GM12878 (cell line): ENCODE results near the gene DHX34. TPM values are rescaled to one million over a fixed set of nuclear protein-coding genes. Genes with fewer than 3 reads are reported as not detected.

ENCODE experiments used
- ATAC-seq: fragments of 200-7000 bp; cut with Tn5 transposase; 3 replicates; pipeline ENCODE4 v1.9.1; 2020; ENCODE audit warnings: mild to moderate bottlenecking, moderate library complexity
- BruUV-seq: library from RNA; stranded (reverse); fragments of 400-500 nt; replicated peaks from 2 replicates; lab custom pipeline; 2021; lab: Mats Ljungman, UMichigan
- CTCF ChIA-PET: fragments of 300-600 bp; sonication (Branson Sonifier 250); formaldehyde crosslinking; extraction: SDS; loops from one replicate; lab custom pipeline; 2021; ENCODE audit warnings: inconsistent platforms; lab: Yijun Ruan, JAX
- POLR2A ChIA-PET: fragments of 350-600 bp; formaldehyde crosslinking; extraction: SDS; loops from one replicate; lab custom pipeline; 2021; ENCODE audit warnings: inconsistent platforms; lab: Charles Lee
- RAD21 ChIA-PET: fragments of 300-600 bp; sonication (Branson Sonifier 250); formaldehyde crosslinking; loops from one replicate; lab custom pipeline; 2023; ENCODE audit warnings: antibody characterized with exemption; ENCODE audit not compliant: unreplicated experiment; lab: Charles Lee
- SMC1A ChIA-PET: fragments of 300-600 bp; sonication (Branson Sonifier 250); formaldehyde crosslinking; loops from one replicate; lab custom pipeline; 2023; ENCODE audit not compliant: unreplicated experiment, uncharacterized antibody; lab: Charles Lee
- DNase-seq: peaks from one replicate; pipeline ENCODE4 v3.0.0-alpha.2; 2011; ENCODE audit warnings: low read depth, low spot score
- FAIRE-seq: peaks from 3 replicates; lab custom pipeline; 2011; peaks lifted over from hg19 to GRCh38; lab: Jason Lieb, UNC
- H2AFZ ChIP-seq: 2 replicates; pipeline ENCODE4 v1.6.0; 2011; ENCODE audit warnings: low read depth, low read length, control low read depth; ENCODE audit not compliant: control insufficient read depth
- H3K27ac ChIP-seq: 2 replicates; pipeline ENCODE4 v1.5.1; 2011; ENCODE audit warnings: control low read depth; ENCODE audit not compliant: control insufficient read depth, insufficient read depth
- H3K27me3 ChIP-seq, 2 experiments: replicated peaks in 1 of 2; 2 replicates each; pipeline versions ENCODE4 v1.6.0 to v1.6.1; 2011; ENCODE audit warnings: low read length in 1 of 2; ENCODE audit not compliant: control insufficient read depth in 2 of 2, insufficient read depth in 2 of 2
- H3K36me3 ChIP-seq, 2 experiments: 2 replicates each; pipeline ENCODE4 v1.5.1; 2011; ENCODE audit warnings: low read length in 1 of 2; ENCODE audit not compliant: control insufficient read depth in 2 of 2, insufficient read depth in 2 of 2
- H3K4me1 ChIP-seq: 2 replicates; pipeline ENCODE4 v1.6.1; 2011; ENCODE audit warnings: mild to moderate bottlenecking, low read length, moderate library complexity, mixed read lengths; ENCODE audit not compliant: control insufficient read depth, insufficient read depth
- H3K4me2 ChIP-seq: 2 replicates; pipeline ENCODE4 v1.6.0; 2011; ENCODE audit warnings: control low read depth; ENCODE audit not compliant: control insufficient read depth, insufficient read depth
- H3K4me3 ChIP-seq: fragments of 200-600 bp; sonication (generic); 2 replicates; pipeline ENCODE4 v1.5.1; 2016
- H3K79me2 ChIP-seq: 2 replicates; pipeline ENCODE4 v1.6.0; 2011; ENCODE audit warnings: low read length; ENCODE audit not compliant: control insufficient read depth, insufficient read depth
- H3K9ac ChIP-seq: 2 replicates; pipeline ENCODE4 v1.8.0; 2011; ENCODE audit warnings: low read length, control low read depth, mixed read lengths; ENCODE audit not compliant: control insufficient read depth, insufficient read depth
- H3K9me3 ChIP-seq: replicated peaks from 3 replicates; pipeline ENCODE4 v1.5.1; 2011; ENCODE audit warnings: mild to moderate bottlenecking, low read length; ENCODE audit not compliant: control insufficient read depth, insufficient read depth
- H4K20me1 ChIP-seq: 2 replicates; pipeline ENCODE4 v1.6.0; 2011; ENCODE audit not compliant: control insufficient read depth, insufficient read depth
- BACH1 ChIP-seq: fragments of 450-650 bp; IDR thresholded peaks from 2 replicates; pipeline ENCODE4 v1.6.1; 2017; ENCODE audit warnings: mild to moderate bottlenecking, borderline replicate concordance
- PBX3 ChIP-seq: IDR thresholded peaks from 2 replicates; pipeline ENCODE4 v1.6.1; 2011; ENCODE audit warnings: mild to moderate bottlenecking, low read depth, low read length, moderate library complexity; ENCODE audit not compliant: insufficient replicate concordance
- SRF ChIP-seq, 2 experiments: IDR thresholded peaks; 2 replicates each; pipeline ENCODE4 v1.6.1; 2011; ENCODE audit warnings: low read depth in 2 of 2, low read length in 2 of 2, mild to moderate bottlenecking in 1 of 2, moderate library complexity in 1 of 2
- TARDBP ChIP-seq: IDR thresholded peaks from 2 replicates; pipeline ENCODE4 v1.6.1; 2016; ENCODE audit warnings: borderline replicate concordance
- WGBS: methylation state at CpG from one replicate; pipeline ENCODE4 v1.1.6; 2016; ENCODE audit warnings: low lambda C conversion rate; ENCODE audit not compliant: insufficient replicate concordance, insufficient coverage; ENCODE audit errors: missing lambda C conversion rate; 5-methylcytosine and 5-hydroxymethylcytosine counted together
- in situ Hi-C: fragments of 300-500 bp; cut with MboI; formaldehyde crosslinking; loops from 9 replicates; pipeline ENCODE4 v1.14.3; 2018; ENCODE audit warnings: mixed read lengths
- intact Hi-C: fragments of 100-400 bp; cut with micrococcal nuclease; formaldehyde crosslinking; loops from one replicate; pipeline ENCODE4 v1.14.2; 2022; ENCODE audit not compliant: unreplicated experiment
- polyA plus RNA-seq, 11 experiments: library from polyadenylated mRNA; depleted of rRNA in 4 of 11; unstranded in 6 of 11; stranded (reverse) in 5 of 11; fragments of >200 nt; fragmentation: Nextera tagmentation in 4 of 11; fragmentation: Illumina TruSeq in 1 of 11; extraction: Ambion mirVana in 4 of 11; extraction: Trizol in 1 of 11; gene quantifications; 1 replicate in 1 of 11; 2 replicates in 10 of 11; pipeline versions ENCODE4 v1.2.1 to v1.2.3, GENCODE V29; 2011 to 2016; ENCODE audit warnings: inconsistent platforms in 2 of 11, missing spikeins in 2 of 11, low read depth in 1 of 11
- total RNA-seq, 4 experiments: library from RNA; depleted of rRNA in 3 of 4; stranded (reverse); fragments of >200 nt in 3 of 4; fragmentation: Illumina TruSeq in 1 of 4; extraction: Trizol in 1 of 4; gene quantifications; 2 replicates each; pipeline versions ENCODE4 v1.2.1 to v1.2.3, GENCODE V29; 2013 to 2021
- TF ChIP-seq, protein P1 (sequence below), 3 experiments: IDR thresholded peaks in 2 of 3; conservative IDR thresholded peaks in 1 of 3; 2 replicates each; pipeline ENCODE4 v1.5.1; 2011; ENCODE audit warnings: low read depth in 3 of 3, low read length in 3 of 3, mild to moderate bottlenecking in 3 of 3, control low read depth in 2 of 3, moderate library complexity in 2 of 3, inconsistent platforms in 1 of 3, mixed read lengths in 1 of 3; ENCODE audit not compliant: control insufficient read depth in 2 of 3, insufficient read depth in 1 of 3; ENCODE audit errors: extremely low read depth in 1 of 3
- TF ChIP-seq, protein P2 (sequence below): IDR thresholded peaks from 2 replicates; pipeline ENCODE4 v1.6.1; 2012; ENCODE audit warnings: mild to moderate bottlenecking, low read depth, low read length

Gene DHX34
- total and polyA plus RNA-seq, 10 of the 15 experiments (the other 5 are each of a cell fraction or from before 2014, with no cell fraction given): 0.19 to 16.9 (median 10.5) TPM

DNA sequence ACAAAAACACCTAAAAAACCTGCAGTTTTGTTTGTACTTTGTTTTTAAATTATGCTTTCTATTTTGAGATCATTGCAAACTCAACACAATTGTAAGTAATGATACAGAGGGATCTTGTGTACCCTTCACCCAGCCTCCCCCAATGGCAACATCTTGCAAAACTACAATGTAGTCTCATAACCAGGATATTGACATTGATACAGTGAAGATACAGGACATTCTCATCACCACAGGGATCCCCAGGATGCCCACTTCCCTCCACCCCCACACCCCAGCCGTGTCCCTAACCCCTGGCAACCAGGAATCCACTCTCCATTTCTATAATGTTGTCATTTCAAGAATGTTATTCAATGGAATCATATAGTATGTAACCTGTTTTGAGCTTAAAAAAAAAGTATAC, 27.5 kb upstream of the DHX34 start:
- Histone ChIP-seq H3K4me3 (no peak overlapping the region), H3K9me3 (no peaks in the 10 kb centered on the region; the same call in 2 of the 3 replicates), H4K20me1 (no peaks in the 10 kb centered on the region), H3K4me2 (no peak overlapping the region), H3K4me1 (no peaks in the 10 kb centered on the region), H3K9ac (no peak overlapping the region), H2AFZ (no peak overlapping the region), H3K79me2 (no peaks in the 10 kb centered on the region), H3K27me3 (no peaks in the 10 kb centered on the region), H3K36me3 (no peaks in the 10 kb centered on the region), H3K27ac (no peak overlapping the region)
- no TSS peak for BruUV-seq
- FAIRE-seq: no peak
- intact Hi-C loops: no loop called here
- CTCF ChIA-PET: interaction anchor here (0.6 to 1.0 kb wide), 3 partner anchors 27 to 120 kb away, joined by 3 to 4 read pairs (median 3); partner anchors contain the start of gene DHX34
- RAD21 ChIA-PET: no interaction called here
- POLR2A ChIA-PET: interaction anchor here (0.7 kb wide), 1 partner anchor 865 kb away, joined by 3 read pairs; no protein-coding TSS in a partner anchor
- in situ Hi-C loops: no loop called here
- no peak for ATAC-seq
- WGBS: 0% methylated on average over 1 of the region's 1 CpG
- SMC1A ChIA-PET: interaction anchor here (1.0 kb wide), 1 partner anchor 16 kb away, joined by 3 read pairs; no protein-coding TSS in a partner anchor
- no peak for DNase-seq
- TF ChIP-seq BACH1: no peak
- TF ChIP-seq, protein P1, sequence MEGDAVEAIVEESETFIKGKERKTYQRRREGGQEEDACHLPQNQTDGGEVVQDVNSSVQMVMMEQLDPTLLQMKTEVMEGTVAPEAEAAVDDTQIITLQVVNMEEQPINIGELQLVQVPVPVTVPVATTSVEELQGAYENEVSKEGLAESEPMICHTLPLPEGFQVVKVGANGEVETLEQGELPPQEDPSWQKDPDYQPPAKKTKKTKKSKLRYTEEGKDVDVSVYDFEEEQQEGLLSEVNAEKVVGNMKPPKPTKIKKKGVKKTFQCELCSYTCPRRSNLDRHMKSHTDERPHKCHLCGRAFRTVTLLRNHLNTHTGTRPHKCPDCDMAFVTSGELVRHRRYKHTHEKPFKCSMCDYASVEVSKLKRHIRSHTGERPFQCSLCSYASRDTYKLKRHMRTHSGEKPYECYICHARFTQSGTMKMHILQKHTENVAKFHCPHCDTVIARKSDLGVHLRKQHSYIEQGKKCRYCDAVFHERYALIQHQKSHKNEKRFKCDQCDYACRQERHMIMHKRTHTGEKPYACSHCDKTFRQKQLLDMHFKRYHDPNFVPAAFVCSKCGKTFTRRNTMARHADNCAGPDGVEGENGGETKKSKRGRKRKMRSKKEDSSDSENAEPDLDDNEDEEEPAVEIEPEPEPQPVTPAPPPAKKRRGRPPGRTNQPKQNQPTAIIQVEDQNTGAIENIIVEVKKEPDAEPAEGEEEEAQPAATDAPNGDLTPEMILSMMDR (IDR thresholded peaks at IDR 0.05 in 2 of 3, conservative IDR thresholded peaks at IDR 0.05 in 1 of 3; ENCODE audit: control insufficient read depth in 2 of 3, extremely low read depth in 1 of 3, insufficient read depth in 1 of 3, low read depth in 3 of 3, low read length in 3 of 3): no peak
- TF ChIP-seq SRF (IDR thresholded peaks at IDR 0.05; ENCODE audit: low read depth in 2 of 2, low read length in 2 of 2): no peak
- TF ChIP-seq TARDBP: no peak
- TF ChIP-seq PBX3: no peak
- TF ChIP-seq, protein P2, sequence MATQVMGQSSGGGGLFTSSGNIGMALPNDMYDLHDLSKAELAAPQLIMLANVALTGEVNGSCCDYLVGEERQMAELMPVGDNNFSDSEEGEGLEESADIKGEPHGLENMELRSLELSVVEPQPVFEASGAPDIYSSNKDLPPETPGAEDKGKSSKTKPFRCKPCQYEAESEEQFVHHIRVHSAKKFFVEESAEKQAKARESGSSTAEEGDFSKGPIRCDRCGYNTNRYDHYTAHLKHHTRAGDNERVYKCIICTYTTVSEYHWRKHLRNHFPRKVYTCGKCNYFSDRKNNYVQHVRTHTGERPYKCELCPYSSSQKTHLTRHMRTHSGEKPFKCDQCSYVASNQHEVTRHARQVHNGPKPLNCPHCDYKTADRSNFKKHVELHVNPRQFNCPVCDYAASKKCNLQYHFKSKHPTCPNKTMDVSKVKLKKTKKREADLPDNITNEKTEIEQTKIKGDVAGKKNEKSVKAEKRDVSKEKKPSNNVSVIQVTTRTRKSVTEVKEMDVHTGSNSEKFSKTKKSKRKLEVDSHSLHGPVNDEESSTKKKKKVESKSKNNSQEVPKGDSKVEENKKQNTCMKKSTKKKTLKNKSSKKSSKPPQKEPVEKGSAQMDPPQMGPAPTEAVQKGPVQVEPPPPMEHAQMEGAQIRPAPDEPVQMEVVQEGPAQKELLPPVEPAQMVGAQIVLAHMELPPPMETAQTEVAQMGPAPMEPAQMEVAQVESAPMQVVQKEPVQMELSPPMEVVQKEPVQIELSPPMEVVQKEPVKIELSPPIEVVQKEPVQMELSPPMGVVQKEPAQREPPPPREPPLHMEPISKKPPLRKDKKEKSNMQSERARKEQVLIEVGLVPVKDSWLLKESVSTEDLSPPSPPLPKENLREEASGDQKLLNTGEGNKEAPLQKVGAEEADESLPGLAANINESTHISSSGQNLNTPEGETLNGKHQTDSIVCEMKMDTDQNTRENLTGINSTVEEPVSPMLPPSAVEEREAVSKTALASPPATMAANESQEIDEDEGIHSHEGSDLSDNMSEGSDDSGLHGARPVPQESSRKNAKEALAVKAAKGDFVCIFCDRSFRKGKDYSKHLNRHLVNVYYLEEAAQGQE: no peak
- TF ChIP-seq, all 136 proteins: peak for 0
